ENCODE results near the gene HTR3B.

The HTR3B gene

GRCh38 chr11:113986351-113987140 lies 82.0 kb downstream of the HTR3B start:
- DNase-seq (ENCODE audit: low read depth in 2 of 2, low spot score in 1 of 2), result no peak

- DNase-seq (ENCODE audit: low read depth in 2 of 2, low spot score in 1 of 2), result no peak
These were observed 84.8 kb downstream of the HTR3B start for GRCh38 chr11:113989381-113989780.

GRCh38 chr11:113989916-113990315 lies 85.3 kb downstream of the HTR3B start:
- DNase-seq (ENCODE audit: low read depth in 2 of 2, low spot score in 1 of 2), result no peak

DNA sequence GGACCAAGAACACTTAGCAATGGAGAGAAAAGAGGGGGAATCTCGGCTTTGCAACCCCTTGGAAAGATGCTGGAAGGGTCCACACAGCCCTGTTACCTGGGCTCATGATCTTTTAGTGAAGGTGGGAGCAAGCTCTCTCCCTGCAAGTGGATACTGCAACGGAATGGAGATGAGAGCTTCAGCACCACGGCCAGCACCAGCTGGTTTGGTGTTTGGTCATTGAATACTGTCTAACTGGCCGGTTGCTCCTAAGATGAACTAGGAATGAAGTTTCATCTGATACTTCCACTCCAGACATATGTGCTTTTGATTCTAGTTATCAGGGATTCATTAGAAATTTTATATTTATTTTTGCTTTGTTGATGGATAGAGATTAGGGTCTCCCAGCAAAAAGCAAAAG lies 86.6 kb downstream of the HTR3B start:
- no peak for DNase-seq (ENCODE audit: low read depth in 2 of 2, low spot score in 1 of 2)

DNA sequence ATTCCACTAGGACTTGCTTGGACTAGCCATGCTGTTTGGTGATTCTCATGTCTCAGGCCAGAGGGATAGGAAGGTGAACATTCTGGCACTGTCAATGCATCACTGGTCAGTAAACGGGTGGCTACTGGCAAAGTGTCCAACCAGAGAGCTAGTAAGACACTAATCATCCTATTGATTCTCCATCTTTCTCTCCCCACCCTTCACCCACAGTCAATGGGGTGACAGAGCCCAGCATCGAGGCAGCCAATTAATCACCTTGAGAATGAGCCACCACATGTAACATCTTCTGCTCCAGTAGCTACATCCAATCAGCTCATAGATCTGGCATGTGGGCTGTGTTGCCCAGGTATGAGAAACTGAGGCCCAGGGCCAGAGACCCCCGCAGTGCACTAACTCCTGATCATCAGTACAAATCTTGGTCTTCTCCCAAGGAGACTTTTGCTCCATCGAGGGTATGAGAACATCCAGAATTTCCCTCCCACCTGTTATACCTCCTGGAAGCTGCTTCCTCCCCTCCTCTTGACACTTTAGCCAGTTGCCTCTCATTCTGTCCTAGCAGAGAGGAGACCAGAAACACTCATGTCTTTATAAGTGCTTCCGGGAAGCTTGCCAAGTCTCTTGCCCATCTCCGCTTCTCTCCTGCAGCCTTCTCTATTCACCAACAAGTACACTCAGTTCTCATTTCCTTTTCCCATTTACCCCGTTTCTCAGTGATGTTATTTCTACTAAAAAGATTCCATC lies 87.3 kb downstream of the HTR3B start:
- DNase-seq (ENCODE audit: low read depth in 2 of 2, low spot score in 1 of 2), result no peak

DNA sequence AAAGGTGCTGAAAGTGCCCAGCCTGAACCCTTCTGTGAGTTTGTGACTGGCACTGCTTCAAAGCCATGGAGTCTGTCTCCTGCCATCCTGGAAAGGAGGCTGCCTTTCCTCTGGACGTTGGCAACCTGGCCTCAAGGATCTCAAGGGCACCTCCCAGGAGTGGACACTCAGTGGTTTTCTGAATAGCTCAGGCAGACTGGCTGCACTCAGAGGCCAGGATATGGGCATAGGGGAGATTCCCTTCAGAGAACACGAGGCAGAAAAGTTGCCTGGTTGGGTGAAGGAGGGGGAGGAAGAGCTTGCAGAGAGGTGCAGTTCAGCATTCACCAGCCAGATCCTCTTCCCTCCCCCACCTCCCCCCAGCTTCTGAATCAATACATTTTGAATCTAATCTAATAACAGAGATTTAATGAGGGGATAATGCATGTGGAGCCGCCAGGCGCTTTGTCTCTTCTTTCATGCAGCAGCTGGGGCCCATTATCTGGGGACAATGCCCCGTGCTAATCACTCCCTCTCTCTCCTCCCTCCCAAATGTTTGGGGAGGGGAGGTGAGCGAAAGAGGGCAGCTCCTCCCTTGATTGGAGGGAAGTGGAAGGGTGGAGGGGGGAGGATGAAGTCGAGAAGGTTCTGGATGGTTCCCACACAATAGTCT lies 88.0 kb downstream of the HTR3B start:
- DNase-seq (ENCODE audit: low read depth in 2 of 2, low spot score in 1 of 2), result no peak

DNA sequence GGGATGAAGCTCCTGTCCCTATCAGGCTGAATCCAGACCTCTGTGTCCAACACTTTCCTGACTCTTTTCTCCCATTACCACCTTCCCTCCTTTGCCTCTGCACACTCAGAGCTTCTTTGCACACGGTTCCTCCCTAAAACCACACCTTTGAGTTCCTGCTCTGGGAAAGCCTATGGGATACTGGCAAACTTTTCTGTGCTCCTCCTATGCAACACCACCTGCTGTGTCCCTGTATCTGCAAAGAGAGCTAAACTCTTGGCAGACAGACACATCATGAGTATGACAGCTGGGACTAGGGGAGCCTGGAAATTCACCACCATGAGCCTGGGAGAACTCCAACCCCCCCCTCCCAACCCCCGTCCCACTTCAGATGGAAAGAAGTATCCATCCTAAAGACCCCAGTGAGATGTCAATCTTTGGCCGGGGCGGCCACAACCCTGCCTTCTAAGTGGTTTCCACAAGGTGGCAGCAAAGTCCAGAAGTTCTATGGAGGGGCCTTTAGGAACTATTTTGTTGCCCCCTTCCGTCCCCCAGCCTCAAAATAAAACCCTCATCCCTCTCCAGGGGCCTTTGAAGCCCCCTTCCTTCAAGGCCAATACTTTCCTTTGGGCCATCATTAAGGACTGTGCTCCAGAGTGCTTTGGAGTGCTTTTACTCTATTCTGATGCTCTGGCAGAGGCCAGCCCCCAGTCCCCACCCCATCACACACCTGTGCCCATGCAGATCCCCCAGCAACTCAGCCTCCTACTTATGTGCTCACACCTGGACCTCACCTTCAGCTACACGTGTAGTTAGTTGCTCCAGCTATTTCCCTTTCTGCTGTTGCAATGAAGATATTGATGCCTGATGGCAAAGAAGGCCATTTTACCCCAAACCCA lies 89.7 kb downstream of the HTR3B start:
- DNase-seq (ENCODE audit: low read depth in 2 of 2, low spot score in 1 of 2), result peak in 1 of 2 donors; percentile 10

All from stimulated activated CD8-positive, alpha-beta memory T cell treated with anti-CD3 and anti-CD28 coated beads, Interleukin-4, amount 100 ng/mL, for 4 hours (primary cell).